Endothelial cell (in vitro differentiated cells): ENCODE measurements around the gene BCL7A. TPM values are rescaled to one million over a fixed set of nuclear protein-coding genes. Genes with fewer than 3 reads are reported as not detected.

ENCODE experiments used
- DNase-seq: peaks from one replicate; pipeline ENCODE4 v3.0.0; 2021; ENCODE audit warnings: low spot score
- H3K27ac Mint-ChIP-seq: one replicate; pipeline ENCODE4 v1.8.0; 2021; ENCODE audit warnings: mixed read lengths, inconsistent platforms; ENCODE audit not compliant: unreplicated experiment
- H3K27me3 Mint-ChIP-seq: one replicate; pipeline ENCODE4 v1.8.0; 2021; ENCODE audit warnings: mild to moderate bottlenecking, moderate library complexity, mixed read lengths, inconsistent platforms; ENCODE audit not compliant: unreplicated experiment
- H3K36me3 Mint-ChIP-seq: one replicate; pipeline ENCODE4 v1.8.0; 2021; ENCODE audit warnings: mild to moderate bottlenecking, low read depth, mixed read lengths, inconsistent platforms; ENCODE audit not compliant: unreplicated experiment
- H3K4me1 Mint-ChIP-seq: one replicate; pipeline ENCODE4 v1.8.0; 2021; ENCODE audit warnings: mild to moderate bottlenecking, mixed read lengths, inconsistent platforms; ENCODE audit not compliant: unreplicated experiment
- H3K4me3 Mint-ChIP-seq: one replicate; pipeline ENCODE4 v1.8.0; 2021; ENCODE audit warnings: mild to moderate bottlenecking, mixed read lengths, inconsistent platforms; ENCODE audit not compliant: unreplicated experiment
- H3K9me3 Mint-ChIP-seq: one replicate; pipeline ENCODE4 v1.8.0; 2021; ENCODE audit warnings: mixed read lengths, inconsistent platforms; ENCODE audit not compliant: unreplicated experiment
- CTCF ChIP-seq: fragments of 200-600 bp; sonication (generic); IDR thresholded peaks from one replicate; pipeline ENCODE4 v1.5.0; 2021; ENCODE audit warnings: antibody characterized with exemption; ENCODE audit not compliant: unreplicated experiment
- long read RNA-seq: library from polyadenylated mRNA; unstranded; transcript quantifications from one replicate; pipeline ENCODE4 v2.0.0, GENCODE V29; 2020; ENCODE audit not compliant: unreplicated experiment
- total RNA-seq: library from RNA; stranded (reverse); fragmentation: NEBNext Ultra II Directional; extraction: Animal tissue kit (Norgen Biotek cat#: 25700); gene quantifications from one replicate; pipeline ENCODE4 v1.2.1, GENCODE V29; 2021; ENCODE audit not compliant: unreplicated experiment

BCL7A gene
- 6.2 TPM for total RNA-seq
- long read RNA-seq, partial matches to known transcripts, result 0 of 3 reads
- long read RNA-seq, other reads (novel, unspliced or antisense), result 0 of 3 reads

DNA sequence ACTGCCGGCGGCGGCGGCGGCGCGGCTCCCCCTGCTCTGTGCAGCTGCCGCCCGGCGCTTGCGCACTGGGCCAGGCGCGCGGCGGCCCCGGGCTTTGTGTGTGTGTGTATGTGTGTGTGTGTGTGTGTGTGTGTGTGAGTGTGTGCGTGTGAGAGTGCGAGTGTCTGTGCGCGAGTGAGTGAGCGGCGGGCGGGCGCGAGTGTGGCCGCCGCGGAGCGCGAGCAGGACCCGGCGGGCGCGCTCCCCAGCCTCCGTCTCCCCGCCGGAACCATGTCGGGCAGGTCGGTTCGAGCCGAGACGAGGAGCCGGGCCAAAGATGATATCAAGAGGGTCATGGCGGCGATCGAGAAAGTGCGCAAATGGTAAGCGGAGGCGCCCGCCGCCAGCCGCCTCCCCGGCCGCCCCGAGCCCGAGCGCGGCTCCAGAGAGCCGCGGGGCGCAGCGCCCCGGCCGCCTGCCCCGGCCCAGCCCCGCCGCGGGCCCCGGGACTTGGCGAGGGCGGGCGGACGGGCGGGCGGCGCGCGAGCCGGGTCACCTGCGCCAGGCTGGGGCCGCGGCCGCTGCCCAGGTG, at the start of gene BCL7A:
Gene BCL7A, plus strand, starts transcription at position 63 of the 571 bp plus-strand sequence. Its CDS starts 208 bp downstream, at position 271.
- peak within 1 kb of the TSS; percentile 97 for H3K4me3 Mint-ChIP-seq

GRCh38 chr12:121974026-121974985, 47.4 kb upstream of the BCL7A start:
- no peak for DNase-seq
- H3K36me3 Mint-ChIP-seq, result peaks cover 4% of the 10 kb centered on the region
- no peak overlapping the region for H3K27ac Mint-ChIP-seq
- no peak overlapping the region for H3K4me3 Mint-ChIP-seq
- no peak for TF ChIP-seq CTCF
- peaks cover 4% of the 10 kb centered on the region for H3K27me3 Mint-ChIP-seq
- no peaks in the 10 kb centered on the region for H3K4me1 Mint-ChIP-seq
- peaks cover 6% of the 10 kb centered on the region for H3K9me3 Mint-ChIP-seq

More for the DNA sequence above, at the start of gene BCL7A:
- no peak for TF ChIP-seq CTCF
- peaks cover 9% of the 10 kb centered on the region for H3K4me1 Mint-ChIP-seq
- peaks cover 18% of the 10 kb centered on the region for H3K27me3 Mint-ChIP-seq
- no peaks in the 10 kb centered on the region for H3K9me3 Mint-ChIP-seq
- peaks cover 6% of the 10 kb centered on the region for H3K36me3 Mint-ChIP-seq
- DNase-seq, result peak; percentile 57
- H3K27ac Mint-ChIP-seq, result peak within 1 kb of the TSS; percentile 64

GRCh38 chr12:121975021-121975420, 46.7 kb upstream of the BCL7A start:
- Mint-ChIP-seq H3K36me3 (peaks cover 4% of the 10 kb centered on the region), H3K4me1 (no peaks in the 10 kb centered on the region), H3K27me3 (peaks cover 4% of the 10 kb centered on the region), H3K4me3 (no peak overlapping the region), H3K27ac (no peak overlapping the region), H3K9me3 (peaks cover 6% of the 10 kb centered on the region)
- no peak for TF ChIP-seq CTCF
- no peak for DNase-seq

GRCh38 chr12:121976950-121977349, 44.7 kb upstream of the BCL7A start:
- no peak for TF ChIP-seq CTCF
- no peak overlapping the region for H3K4me3 Mint-ChIP-seq
- peaks cover 4% of the 10 kb centered on the region for H3K36me3 Mint-ChIP-seq
- no peak overlapping the region for H3K27ac Mint-ChIP-seq
- no peak for DNase-seq
- peaks cover 4% of the 10 kb centered on the region for H3K9me3 Mint-ChIP-seq
- H3K4me1 Mint-ChIP-seq, result no peaks in the 10 kb centered on the region
- H3K27me3 Mint-ChIP-seq, result peaks cover 6% of the 10 kb centered on the region
